GM18505 (cell line): ENCODE measurements around the gene OSCAR.
A peak's percentile ranks its signal among the peaks of the same experiment; 100 is the strongest.
"Not testable (repeated sequence)": the region's sequence is repeated elsewhere in the genome, so short reads cannot be mapped to it uniquely, and the experiment has no call there.

Experiments used
- ATAC-seq: cut with Tn5 transposase; IDR thresholded peaks from one replicate; pipeline ENCODE4 v1.9.1; 2021; ENCODE audit not compliant: unreplicated experiment
- POLR2A ChIP-seq: IDR thresholded peaks from 4 replicates; pipeline ENCODE4 v1.6.1; 2011; ENCODE audit warnings: borderline replicate concordance; ENCODE audit not compliant: insufficient read depth, insufficient read length; ENCODE audit errors: extremely low read depth

The OSCAR gene

DNA sequence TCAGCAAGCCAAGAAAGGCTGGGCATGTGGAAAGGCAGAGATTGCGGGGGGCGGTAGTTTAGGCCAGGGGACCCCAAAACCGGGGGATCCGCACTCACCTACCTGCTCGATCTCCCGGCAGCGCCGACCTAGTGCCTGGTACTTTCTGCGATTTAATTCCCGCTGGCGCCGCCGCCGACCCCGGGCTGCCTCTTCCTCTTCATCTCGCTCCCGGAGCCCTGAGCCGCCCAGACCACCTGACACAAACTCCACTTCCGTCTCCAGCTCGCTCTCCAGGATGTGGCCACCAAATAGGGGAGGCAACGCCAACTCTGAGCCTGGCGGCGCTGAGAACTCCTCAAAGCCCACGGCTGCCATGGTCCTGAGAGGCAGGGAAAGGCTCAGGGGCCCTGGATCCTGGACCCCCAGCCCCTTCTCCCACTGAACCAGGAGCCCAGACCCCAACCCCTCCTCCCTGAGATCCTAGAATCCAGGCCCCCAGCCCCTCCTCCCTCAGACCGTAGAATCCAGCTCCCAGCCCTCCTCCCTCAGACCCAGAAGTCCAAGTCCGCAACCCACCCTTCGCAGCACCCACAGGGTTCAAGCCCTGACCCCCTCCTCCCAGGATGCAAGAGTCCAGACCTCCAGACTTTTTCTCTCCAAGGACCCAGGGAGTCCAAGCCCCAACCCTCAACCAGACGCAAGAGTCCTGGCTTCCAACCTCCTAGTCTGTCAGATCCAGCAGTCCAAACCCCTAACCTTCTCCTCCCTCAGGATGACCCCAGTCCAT, 13.9 kb upstream of the OSCAR start:
- no peak for ATAC-seq
- peak; percentile 54 for TF ChIP-seq POLR2A

DNA sequence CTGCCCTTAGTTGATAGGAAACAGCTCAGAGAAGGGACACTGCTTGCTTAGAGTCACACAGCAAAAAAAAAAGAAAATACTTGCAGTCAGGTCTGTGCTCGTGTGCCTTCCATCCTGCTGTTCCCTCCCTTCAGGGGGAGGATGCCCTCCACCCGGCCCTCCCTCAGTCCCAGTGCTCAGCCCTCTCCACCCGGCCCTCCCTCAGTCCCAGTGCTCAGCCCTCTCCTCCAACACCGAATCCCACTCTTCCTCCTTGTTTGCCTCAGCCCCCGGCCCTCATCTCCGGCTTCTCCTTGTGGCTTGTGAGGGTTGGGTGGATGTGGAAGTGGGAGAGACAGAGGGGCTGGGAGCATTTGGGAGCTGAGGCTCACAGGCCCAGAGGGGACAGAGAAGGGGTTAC, 9.0 kb upstream of the OSCAR start:
- no peak for TF ChIP-seq POLR2A
- no peak for ATAC-seq

DNA sequence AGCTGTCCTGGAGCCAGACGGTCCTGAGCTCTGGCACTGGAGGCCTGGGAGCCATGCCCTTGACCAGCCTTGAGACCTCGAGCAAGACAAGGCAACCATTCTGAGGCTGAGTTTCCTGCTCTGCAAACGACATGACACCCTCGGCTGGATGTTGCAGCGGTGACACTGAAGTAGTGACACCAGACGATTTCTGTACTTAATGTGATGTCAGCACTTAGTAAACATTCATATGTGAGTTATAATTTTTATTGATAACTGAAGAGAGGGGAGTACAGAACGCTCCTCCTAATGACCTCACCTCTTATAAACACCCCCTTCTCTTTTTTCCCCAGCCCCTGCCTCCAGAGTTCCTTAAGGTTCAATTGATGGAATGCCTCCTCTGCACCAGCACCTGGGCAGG, 7.9 kb upstream of the OSCAR start:
- no peak for ATAC-seq
- TF ChIP-seq POLR2A: no peak

DNA sequence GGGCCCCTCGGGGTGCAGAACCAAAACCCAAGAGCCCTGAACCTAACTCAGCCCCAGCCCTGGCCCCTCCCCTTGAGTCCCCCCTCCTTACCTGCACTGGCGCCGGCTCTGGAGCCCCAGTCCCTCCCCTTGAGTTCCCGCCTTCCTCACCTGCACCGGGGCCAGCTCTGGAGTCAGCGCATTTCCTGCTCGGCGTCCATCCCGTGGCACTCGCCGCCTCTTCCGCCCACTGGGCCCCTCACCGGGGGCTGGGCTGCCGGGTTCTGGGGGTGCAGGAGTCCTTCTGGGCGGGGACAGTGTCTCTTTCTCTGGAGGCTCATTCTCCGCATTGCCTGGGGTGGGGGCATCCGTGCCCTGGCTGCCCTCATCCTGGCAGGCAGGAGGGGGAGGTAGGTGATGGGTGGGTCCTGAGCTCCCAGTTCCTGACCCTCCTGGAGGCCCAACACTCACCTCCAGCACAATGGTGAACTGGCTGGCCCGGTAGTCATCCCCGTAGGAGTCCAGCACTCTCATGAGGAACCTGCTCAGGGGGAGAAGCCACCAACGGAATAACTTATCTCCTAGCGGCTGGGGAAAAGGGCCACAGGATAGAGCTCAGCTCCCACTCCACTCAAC, 7.4 kb upstream of the OSCAR start:
- no peak for TF ChIP-seq POLR2A
- ATAC-seq: no peak

DNA sequence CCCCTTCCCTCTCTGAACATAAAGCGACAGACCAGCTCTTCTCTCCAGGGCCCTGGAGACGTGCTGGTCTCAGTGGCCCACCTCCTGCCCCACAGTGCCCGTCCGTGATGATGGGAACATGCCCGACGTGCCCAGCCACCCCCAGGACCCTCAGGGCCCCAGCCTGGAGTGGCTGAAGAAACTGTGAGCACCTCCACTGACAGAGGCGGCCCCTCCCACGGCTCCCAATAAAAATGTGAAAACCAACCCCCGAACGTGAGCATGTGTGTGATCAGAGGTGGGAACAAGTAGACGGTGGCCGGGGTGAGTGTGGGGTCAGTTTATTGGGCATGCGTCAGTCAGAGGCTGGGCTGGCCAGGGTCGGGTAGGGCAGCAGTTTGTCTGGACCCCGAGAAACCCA, 6.1 kb upstream of the OSCAR start:
- no peak for TF ChIP-seq POLR2A
- ATAC-seq: no peak

DNA sequence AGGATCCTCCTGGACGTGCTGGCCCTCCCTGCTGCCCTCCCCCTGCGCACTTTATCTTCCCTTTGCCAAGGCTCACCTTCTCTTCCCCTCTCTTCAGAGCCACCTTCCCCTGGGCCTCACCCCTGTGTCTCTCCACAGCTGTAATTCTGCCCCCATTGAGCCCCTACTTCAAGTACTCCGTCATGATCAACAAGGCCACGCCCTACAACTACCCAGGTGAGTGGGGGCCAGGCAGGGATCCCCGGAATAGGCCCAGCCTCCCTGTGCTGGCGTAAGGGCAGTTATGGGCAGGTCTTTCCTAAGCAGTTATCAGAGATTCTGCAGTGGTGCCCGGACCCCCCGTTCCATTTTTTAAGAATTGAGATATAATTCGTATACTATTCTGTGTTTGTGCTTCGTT, 5.2 kb upstream of the OSCAR start:
- ATAC-seq: no peak

DNA sequence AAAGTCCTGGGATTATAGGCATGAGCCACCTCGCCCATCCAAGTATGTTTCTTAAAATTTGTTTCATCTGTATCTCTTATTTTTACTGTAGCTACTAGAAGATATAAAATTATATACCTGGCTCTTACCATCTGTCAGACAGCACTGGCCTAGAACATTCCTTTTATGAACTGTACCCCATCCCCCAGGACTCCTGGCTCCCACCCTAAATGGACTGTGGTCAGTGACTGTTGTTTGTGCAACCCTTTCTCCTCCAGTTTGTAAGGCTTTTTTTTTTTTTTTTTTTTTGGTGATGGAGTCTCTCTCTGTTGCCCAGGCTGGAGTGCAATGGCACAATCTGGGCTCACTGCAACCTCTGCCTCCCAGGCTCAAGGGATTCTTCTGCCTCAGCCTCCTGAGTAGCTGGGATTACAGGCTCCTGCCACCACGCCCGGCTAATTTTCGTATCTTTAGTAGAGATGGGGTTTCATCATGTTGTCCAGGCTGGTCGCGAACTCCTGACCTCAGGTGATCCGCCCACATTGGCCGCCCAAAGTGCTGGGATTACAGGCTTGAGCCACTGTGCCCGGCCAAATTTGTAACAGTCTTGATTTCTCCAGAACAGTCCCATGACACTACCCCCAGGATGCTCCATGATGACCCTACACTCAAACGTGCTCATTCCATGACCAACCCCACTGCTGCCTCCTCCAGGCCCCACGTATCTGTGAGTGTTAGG, 4.6 kb upstream of the OSCAR start:
- TF ChIP-seq POLR2A: no peak
- no peak for ATAC-seq

More for the DNA sequence above, 5.2 kb upstream of the OSCAR start:
- no peak for TF ChIP-seq POLR2A

DNA sequence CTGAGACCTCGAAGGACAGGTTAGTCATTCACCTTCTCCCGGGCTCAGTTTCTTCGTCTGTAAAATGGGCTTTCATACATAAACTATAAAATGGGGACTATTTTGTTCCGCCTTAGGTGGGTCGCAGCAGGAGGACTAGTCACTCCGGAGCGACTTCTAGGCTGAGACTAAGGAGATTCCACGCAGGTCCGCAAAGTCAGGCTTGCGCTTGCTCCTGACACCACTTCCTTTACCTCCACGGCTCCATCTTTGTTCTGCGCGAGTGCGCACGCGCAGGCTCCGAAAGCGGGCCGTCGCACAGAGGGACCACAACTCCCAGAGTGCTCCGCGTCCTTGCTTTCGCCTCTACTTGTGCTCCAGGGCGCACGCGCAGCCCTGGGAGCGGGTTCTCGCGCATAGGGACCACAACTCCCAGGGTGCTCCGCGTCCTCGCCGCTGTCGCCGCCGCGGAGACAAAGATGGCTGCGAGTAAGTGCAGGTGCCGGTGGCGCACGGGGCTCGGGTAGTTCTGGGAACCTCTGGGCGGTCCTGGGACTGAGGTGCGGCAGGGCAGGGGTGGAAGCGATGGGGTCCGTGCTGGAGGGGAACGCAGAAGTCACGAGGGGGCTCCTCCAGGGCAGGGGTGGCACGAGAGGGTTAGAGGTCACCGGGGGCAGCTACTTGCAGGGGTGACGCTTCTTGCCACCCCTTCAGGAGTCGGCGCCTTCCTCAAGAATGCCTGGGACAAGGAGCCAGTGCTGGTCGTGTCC, 2.0 kb upstream of the OSCAR start, which contains the start of gene NDUFA3:
Gene NDUFA3 (plus strand): TSS at position 435 of the 749 bp plus-strand sequence. CDS start 24 bp downstream, at position 459.
- peak; percentile 93 for ATAC-seq
- TF ChIP-seq POLR2A: peak; percentile 91

DNA sequence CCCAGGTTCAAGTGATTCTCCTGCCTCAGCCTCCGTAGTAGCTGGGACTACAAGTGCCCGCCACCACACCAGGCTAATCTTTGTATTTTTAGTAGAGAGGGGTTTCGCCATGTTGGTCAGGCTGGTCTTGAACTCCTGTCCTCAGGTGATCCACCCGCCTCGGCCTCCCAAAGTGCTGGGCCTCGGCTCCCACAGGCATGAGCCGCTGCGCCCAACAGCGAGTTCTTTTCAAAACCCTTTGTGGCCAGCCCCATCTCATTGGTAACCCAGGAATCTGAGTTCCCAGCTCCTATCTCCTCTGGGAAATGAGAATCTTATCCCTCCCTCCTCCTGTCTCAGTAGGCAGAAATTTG, 724 bp downstream of the OSCAR start:
- not testable (repeated sequence) for ATAC-seq

DNA sequence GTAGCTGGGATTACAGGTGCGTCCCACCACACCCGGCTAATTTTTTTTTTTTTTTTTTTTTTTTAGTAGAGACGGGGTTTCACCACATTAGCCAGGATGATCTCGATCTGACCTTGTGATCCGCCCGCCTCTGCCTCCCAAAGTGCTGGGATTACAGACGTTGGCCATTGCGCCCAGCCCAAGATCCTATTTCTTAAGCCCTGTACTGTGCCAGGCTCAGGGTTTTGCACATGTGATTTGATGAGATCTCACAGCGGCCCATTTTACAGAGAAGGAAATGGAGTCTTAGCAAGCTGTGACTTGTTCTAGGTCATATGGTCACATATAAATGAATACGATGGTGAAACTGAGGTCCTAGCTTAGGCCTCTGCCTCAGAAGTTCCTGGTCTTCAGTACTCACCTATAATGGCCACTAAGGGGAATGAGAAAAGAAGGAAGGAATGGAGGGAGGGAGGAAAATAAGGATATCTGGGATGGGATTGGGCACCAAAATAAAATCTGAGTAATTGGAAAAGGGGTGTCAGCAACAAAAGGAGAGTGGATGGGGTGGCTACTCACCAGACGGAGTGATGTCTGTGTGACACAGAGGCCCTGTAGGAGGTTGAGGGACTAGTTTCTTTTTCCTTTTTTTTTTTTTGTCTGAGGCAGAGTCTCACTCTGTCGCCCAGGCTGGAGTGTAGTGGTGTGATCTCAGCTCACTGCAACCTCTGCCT, 1.3 kb downstream of the OSCAR start:
- TF ChIP-seq POLR2A: no peak
- no peak for ATAC-seq

DNA sequence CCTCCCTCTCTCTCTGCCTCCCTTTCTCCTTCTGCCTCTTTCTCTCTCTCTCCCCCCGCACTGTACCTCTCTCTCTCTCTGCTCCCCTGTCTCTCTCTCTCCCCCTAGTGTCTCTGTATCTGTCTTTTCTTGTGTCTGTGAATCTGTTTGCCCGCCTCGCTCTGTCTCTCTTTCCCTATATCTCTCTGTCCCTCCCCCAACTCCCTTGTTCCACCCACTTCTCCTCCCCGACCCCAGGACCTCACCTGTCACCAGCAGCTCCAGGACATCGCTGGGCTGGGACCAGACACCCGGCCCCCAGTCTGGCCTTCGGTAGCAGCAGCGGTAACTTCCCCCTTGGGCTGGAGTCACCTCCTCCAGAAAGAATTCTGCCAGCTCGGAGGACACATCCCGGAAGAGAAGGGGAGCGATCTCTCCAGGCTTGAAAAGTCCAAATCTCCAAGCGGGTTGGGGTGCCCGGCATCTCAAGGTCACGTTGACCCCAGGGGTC, 3.9 kb downstream of the OSCAR start:
- TF ChIP-seq POLR2A: no peak
- ATAC-seq: no peak

DNA sequence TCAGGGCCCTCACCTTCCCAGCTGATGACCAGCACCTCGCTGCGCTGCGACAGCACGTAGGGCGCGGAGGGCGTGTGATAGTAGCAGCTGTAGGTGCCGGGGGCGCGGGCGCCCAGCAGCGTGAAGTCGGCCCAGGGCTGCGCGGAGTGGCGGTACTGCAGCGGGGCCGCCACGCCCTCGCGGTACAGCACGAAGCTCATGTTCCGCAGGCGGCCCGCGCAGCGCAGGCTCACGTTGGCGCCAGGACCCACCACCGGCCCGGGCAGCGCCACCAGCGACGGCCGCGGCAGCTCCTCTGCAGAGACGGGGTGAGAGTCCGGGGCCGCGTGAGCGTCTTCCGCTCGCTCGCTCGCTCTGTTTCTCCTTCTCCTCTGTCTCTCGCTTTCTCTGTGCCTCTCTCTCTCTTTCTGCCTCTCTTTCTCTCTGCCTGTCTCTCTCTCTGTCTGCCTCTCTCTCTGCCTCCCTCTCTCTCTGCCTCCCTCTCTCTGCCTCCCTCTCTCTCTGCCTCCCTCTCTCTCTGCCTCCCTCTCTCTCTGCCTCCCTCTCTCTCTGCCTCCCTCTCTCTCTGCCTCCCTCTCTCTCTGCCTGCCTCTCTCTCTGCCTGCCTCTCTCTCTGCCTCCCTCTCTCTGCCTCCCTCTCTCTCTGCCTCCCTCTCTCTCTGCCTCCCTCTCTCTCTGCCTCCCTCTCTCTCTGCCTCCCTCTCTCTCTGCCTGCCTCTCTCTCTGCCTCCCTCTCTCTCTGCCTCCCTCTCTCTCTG, 4.6 kb downstream of the OSCAR start:
- ATAC-seq: not testable (repeated sequence)
